Osteoblast (primary cell): ENCODE results near the gene NOP9. TPM values are rescaled to one million over a fixed set of nuclear protein-coding genes. Genes with fewer than 3 reads are reported as not detected.

Experiments used
- DNase-seq: peaks from one replicate; pipeline ENCODE4 v3.0.0; 2011; ENCODE audit warnings: low spot score, mixed read lengths; ENCODE audit not compliant: insufficient read length; ENCODE audit errors: missing footprints
- H2AFZ ChIP-seq: 2 replicates; pipeline ENCODE4 v1.6.0; 2011; ENCODE audit warnings: mild to moderate bottlenecking, low read length
- H3K27ac ChIP-seq: 2 replicates; pipeline ENCODE4 v1.5.1; 2011; ENCODE audit warnings: mild to moderate bottlenecking, low read depth, low read length, moderate library complexity
- H3K27me3 ChIP-seq: 2 replicates; pipeline ENCODE4 v1.6.0; 2012; ENCODE audit warnings: mild to moderate bottlenecking, control low read depth, inconsistent platforms, low read length, moderate library complexity; ENCODE audit not compliant: insufficient read depth
- H3K36me3 ChIP-seq: 2 replicates; pipeline ENCODE4 v1.5.1; 2011; ENCODE audit warnings: mild to moderate bottlenecking, low read length, control low read depth, moderate library complexity; ENCODE audit not compliant: insufficient read depth
- H3K4me1 ChIP-seq: 2 replicates; pipeline ENCODE4 v1.5.1; 2011; ENCODE audit warnings: mild to moderate bottlenecking, low read length, control low read depth, moderate library complexity; ENCODE audit not compliant: insufficient read depth
- H3K4me2 ChIP-seq: 2 replicates; pipeline ENCODE4 v1.6.0; 2011; ENCODE audit warnings: mild to moderate bottlenecking, low read length; ENCODE audit not compliant: insufficient read depth
- H3K4me3 ChIP-seq: fragments of 200-600 bp; sonication (generic); 3 replicates; pipeline ENCODE4 v1.5.1; 2012; ENCODE audit warnings: mild to moderate bottlenecking, low read length, inconsistent platforms; ENCODE audit not compliant: insufficient read depth
- H3K79me2 ChIP-seq: 2 replicates; pipeline ENCODE4 v1.6.0; 2012; ENCODE audit warnings: mild to moderate bottlenecking, low read length, control low read depth, inconsistent platforms; ENCODE audit not compliant: insufficient read depth
- H3K9me3 ChIP-seq: 2 replicates; pipeline ENCODE4 v1.5.1; 2011; ENCODE audit warnings: low read depth, low read length, control low read depth
- H4K20me1 ChIP-seq: 2 replicates; pipeline ENCODE4 v1.6.0; 2012; ENCODE audit warnings: mild to moderate bottlenecking, low read length, control low read depth; ENCODE audit not compliant: insufficient read depth
- CTCF ChIP-seq: IDR thresholded peaks from 2 replicates; pipeline ENCODE4 v1.5.1; 2011; ENCODE audit warnings: mild to moderate bottlenecking, low read depth, low read length, moderate library complexity; ENCODE audit errors: extremely low read depth
- total RNA-seq: library from RNA; depleted of rRNA; stranded (reverse); fragments of >200 nt; gene quantifications from 2 replicates; pipeline ENCODE4 v1.2.3, GENCODE V29; 2012

Gene NOP9
- total RNA-seq, 1 donor = 21.0 TPM

GRCh38 chr14:24289649-24290280 lies 9.9 kb upstream of the NOP9 start:
- Histone ChIP-seq H2AFZ (no peak overlapping the region), H3K4me3 (no peak overlapping the region), H3K36me3 (peaks cover 33% of the 10 kb centered on the region), H3K4me2 (no peak overlapping the region), H3K27me3 (no peaks in the 10 kb centered on the region), H4K20me1 (no peaks in the 10 kb centered on the region), H3K4me1 (no peaks in the 10 kb centered on the region), H3K27ac (no peak overlapping the region), H3K9me3 (no peaks in the 10 kb centered on the region), H3K79me2 (no peaks in the 10 kb centered on the region)
- DNase-seq = no peak
- no peak for TF ChIP-seq CTCF

GRCh38 chr14:24290746-24291145 lies 8.9 kb upstream of the NOP9 start:
- Histone ChIP-seq H2AFZ (no peak overlapping the region), H3K79me2 (no peaks in the 10 kb centered on the region), H3K4me3 (no peak overlapping the region), H3K9me3 (no peaks in the 10 kb centered on the region), H4K20me1 (no peaks in the 10 kb centered on the region), H3K27me3 (no peaks in the 10 kb centered on the region), H3K4me2 (no peak overlapping the region), H3K4me1 (no peaks in the 10 kb centered on the region), H3K27ac (no peak overlapping the region), H3K36me3 (peaks cover 39% of the 10 kb centered on the region)
- DNase-seq = no peak
- TF ChIP-seq CTCF = no peak

- no peak overlapping the region for H3K27ac ChIP-seq
- no peaks in the 10 kb centered on the region for H3K27me3 ChIP-seq
- peaks cover 2% of the 10 kb centered on the region for H3K4me1 ChIP-seq
- H3K79me2 ChIP-seq = no peaks in the 10 kb centered on the region
- peaks cover 45% of the 10 kb centered on the region for H3K36me3 ChIP-seq
- H4K20me1 ChIP-seq = no peaks in the 10 kb centered on the region
- DNase-seq = no peak
- no peaks in the 10 kb centered on the region for H3K9me3 ChIP-seq
- no peak overlapping the region for H2AFZ ChIP-seq
- no peak overlapping the region for H3K4me3 ChIP-seq
- TF ChIP-seq CTCF = no peak
- H3K4me2 ChIP-seq = no peak overlapping the region
Observed at GRCh38 chr14:24291446-24292117, 8.1 kb upstream of the NOP9 start.

GRCh38 chr14:24292118-24292807 lies 7.4 kb upstream of the NOP9 start:
- H3K9me3 ChIP-seq = no peaks in the 10 kb centered on the region
- H3K79me2 ChIP-seq = no peaks in the 10 kb centered on the region
- no peak overlapping the region for H2AFZ ChIP-seq
- H3K4me2 ChIP-seq = no peak overlapping the region
- H3K27me3 ChIP-seq = no peaks in the 10 kb centered on the region
- H3K4me3 ChIP-seq = no peak overlapping the region
- H3K27ac ChIP-seq = no peak overlapping the region
- no peaks in the 10 kb centered on the region for H4K20me1 ChIP-seq
- TF ChIP-seq CTCF = no peak
- peaks cover 45% of the 10 kb centered on the region for H3K36me3 ChIP-seq
- DNase-seq = no peak
- peaks cover 4% of the 10 kb centered on the region for H3K4me1 ChIP-seq
